Epithelial cell of proximal tubule (primary cell): ENCODE results near the gene MORC2. TPM values are rescaled to one million over a fixed set of nuclear protein-coding genes. Genes with fewer than 3 reads are reported as not detected.

Source experiments
- DNase-seq: peaks from one replicate; pipeline ENCODE4 v3.0.0-alpha.2; 2011; ENCODE audit warnings: low read depth
- H3K4me3 ChIP-seq: 2 replicates; pipeline ENCODE4 v1.5.1; 2011; ENCODE audit warnings: low read depth, mild to moderate bottlenecking, low read length
- total RNA-seq: library from RNA; depleted of rRNA; stranded (reverse); fragments of >200 nt; gene quantifications from 2 replicates; pipeline ENCODE4 v1.2.3, GENCODE V29; 2015
- TF ChIP-seq, protein P1 (sequence below): conservative IDR thresholded peaks from 2 replicates; pipeline ENCODE4 v1.5.1; 2012; ENCODE audit warnings: low read depth, mild to moderate bottlenecking, low read length

MORC2 gene
- total RNA-seq, 1 donor from 2014 or later, result 7.1 TPM

DNA sequence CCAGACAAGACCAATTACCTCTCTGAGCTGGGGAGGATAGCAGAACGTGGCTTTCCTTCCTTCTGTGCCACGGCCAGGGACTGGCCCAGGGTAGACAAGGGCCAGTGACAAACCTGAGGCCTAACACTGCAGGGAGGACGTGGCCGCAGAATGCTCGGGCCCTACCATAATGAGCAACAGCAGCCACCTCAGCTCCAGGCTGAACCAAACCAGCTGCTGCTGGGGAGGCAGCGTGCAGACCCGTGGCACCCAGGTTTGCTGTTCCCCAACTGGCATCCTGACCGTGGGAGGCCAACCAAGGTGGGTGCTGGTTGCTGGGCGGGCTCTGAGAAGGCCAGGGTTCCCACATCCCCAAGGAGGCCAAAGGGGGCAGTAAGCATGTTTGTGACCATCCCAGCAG lies 83.0 kb downstream of the MORC2 start:
- no peak for DNase-seq
- no peak overlapping the region for H3K4me3 ChIP-seq
- TF ChIP-seq, protein P1, sequence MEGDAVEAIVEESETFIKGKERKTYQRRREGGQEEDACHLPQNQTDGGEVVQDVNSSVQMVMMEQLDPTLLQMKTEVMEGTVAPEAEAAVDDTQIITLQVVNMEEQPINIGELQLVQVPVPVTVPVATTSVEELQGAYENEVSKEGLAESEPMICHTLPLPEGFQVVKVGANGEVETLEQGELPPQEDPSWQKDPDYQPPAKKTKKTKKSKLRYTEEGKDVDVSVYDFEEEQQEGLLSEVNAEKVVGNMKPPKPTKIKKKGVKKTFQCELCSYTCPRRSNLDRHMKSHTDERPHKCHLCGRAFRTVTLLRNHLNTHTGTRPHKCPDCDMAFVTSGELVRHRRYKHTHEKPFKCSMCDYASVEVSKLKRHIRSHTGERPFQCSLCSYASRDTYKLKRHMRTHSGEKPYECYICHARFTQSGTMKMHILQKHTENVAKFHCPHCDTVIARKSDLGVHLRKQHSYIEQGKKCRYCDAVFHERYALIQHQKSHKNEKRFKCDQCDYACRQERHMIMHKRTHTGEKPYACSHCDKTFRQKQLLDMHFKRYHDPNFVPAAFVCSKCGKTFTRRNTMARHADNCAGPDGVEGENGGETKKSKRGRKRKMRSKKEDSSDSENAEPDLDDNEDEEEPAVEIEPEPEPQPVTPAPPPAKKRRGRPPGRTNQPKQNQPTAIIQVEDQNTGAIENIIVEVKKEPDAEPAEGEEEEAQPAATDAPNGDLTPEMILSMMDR, result no peak

DNA sequence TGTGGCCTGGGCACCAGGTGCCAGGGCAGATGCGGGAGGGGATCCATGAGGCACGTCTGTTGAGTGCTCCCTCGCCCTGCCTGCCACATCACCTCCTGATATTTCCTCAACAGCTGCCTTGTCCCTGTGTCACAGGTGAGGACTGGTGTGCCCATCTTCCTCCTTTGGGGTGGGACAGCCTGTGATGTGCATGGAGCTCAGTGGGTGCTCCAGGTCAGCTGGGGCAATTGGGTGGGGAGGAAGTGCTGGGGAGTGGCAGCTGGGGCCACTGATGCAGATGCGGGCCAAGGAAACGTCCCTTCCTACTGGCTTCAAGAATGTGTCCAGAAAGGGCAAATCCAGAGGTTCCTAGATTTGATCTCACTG lies 83.6 kb downstream of the MORC2 start:
- TF ChIP-seq, protein P1, result no peak
- no peak for DNase-seq
- no peak overlapping the region for H3K4me3 ChIP-seq

DNA sequence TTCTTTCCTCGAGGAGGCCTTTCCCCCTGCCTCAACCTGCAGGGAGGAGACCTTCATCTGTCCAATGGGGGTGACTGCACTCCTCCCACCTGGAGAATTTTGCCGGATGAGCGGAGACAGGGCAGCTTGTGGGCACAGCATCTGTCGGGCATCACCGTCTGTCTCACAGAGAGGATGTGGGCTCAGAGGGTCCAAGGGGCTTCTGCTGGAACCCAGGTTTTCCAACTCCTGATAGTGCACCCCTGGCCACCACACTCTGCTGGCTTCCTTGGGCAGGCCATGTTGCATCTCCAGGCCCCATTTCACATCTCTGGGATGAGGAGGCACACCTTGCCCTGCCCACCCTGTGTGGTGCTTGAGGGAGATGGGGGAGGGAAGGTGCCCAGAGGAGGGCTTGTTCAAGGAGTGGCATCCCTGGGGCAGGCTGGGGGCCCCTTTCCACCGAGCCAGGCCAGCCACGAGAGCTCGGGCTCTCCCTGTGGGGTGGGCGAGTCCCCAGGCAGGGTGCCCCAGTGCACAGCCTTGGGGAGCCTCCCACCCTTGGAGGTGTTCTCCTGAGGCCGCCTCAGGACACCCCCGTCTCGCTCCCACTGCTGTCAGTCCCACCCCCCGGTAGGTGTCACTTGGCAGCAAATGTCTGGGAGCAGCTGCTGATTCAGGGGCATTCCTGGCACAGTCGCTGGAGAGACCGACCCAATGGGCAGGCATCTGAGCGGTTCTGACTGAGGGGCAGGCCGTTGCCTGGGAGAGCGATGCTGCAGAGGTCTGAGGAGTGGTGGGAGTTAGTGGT lies 84.2 kb downstream of the MORC2 start:
- no peak for DNase-seq
- H3K4me3 ChIP-seq, result no peak overlapping the region
- TF ChIP-seq, protein P1, result no peak

DNA sequence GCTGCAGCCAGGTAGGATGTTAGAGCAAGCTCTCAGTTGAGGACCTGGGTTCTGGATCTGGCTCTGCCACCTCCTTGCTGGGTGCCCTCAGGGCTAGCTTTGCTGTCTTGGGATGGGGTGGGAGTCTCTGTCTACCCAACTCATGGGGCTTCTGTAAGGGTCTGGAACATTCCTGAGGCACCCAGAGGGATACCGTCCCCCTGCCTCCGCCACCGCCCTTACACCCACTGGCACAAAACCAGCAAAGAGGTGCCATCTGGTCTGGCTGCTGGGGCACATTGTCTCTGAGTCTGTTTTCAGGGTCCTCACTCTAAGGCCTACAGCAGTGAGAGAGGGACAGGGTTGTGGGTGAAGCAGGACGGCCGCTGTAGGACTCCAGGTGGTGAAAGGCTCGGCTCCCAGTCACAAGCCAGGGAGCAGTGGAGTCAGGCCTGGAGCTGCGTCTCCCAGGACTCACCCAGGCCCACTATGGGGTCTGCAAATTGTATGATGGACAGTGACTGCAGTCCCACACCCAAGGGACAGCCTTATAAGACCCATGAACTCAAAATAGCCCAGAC lies 84.9 kb downstream of the MORC2 start:
- no peak for DNase-seq
- TF ChIP-seq, protein P1, result no peak
- H3K4me3 ChIP-seq, result no peak overlapping the region

DNA sequence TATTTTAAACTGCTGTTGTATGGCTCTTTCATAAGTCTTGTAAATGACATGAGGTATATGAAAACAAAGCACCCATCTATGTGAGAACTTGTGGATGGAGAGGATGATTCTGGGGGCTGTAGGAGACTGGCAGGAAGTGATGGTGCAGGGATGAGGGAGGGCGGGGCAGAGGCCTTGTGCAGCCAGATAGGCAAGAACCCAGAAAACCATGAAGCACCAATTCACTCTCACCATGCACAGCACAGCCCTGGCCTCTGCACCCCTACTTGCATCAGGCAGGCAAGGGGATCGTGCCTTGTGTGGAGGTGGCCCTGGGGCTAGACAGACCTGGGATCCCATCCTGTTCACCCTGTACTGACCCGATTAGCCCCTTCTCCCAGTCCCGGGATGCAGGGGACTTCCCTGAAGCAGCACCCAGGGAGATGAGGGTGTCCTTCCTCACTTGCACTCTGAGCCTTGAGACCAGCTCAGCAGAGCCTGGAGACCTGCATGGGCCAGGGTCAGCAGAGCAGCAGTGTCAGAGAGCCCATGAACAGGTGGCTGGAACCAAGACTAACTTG lies 85.5 kb downstream of the MORC2 start:
- DNase-seq, result no peak
- H3K4me3 ChIP-seq, result no peak overlapping the region
- TF ChIP-seq, protein P1, result no peak

DNA sequence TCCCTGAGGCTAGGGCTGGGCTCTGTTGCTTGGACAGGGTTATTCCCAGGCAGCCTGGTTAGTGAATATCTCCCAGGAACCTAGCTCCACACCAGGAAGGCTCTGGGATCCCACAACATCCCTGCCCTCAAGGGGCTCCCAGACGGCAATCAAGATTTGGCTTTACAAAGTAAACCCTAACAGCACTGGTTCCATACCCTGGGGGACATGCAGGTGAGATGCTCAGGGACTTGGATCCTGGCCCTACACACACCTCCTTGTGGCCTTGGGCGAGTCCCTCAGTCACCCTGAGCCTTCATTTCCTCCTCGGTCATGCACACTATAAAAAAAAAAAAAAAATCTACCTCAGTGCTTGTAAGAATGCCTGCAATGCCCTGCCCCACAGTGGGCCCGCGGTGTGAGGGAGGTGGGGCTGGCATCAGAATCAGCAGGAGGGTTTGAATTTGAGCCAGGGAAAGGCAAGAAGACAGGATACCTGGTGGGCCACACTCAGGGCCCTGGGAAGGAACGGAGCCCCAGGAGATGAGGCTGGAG lies 86.3 kb downstream of the MORC2 start:
- no peak overlapping the region for H3K4me3 ChIP-seq
- TF ChIP-seq, protein P1, result no peak
- no peak for DNase-seq
